HepG2 (cell line): ENCODE data around the gene KLF15. TPM values are rescaled to one million over a fixed set of nuclear protein-coding genes. Genes with fewer than 3 reads are reported as not detected.

ENCODE experiments used
- AGO1 ChIP-seq: fragments of 200-400 bp; formaldehyde crosslinking; IDR thresholded peaks from 2 replicates; pipeline ENCODE4 v1.6.1; 2017; ENCODE audit warnings: mild to moderate bottlenecking, low read depth, low read length, moderate library complexity; ENCODE audit not compliant: poor library complexity, severe bottlenecking
- BATF2 ChIP-seq: sonication (generic); formaldehyde crosslinking; IDR thresholded peaks from 2 replicates; pipeline ENCODE4 v1.8.0; 2022; ENCODE audit warnings: mild to moderate bottlenecking, missing genetic modification reagents, moderate library complexity
- HNRNPUL1 ChIP-seq: fragments of 200-400 bp; formaldehyde crosslinking; IDR thresholded peaks from 2 replicates; pipeline ENCODE4 v1.6.1; 2017; ENCODE audit warnings: low read depth, mild to moderate bottlenecking, low read length, moderate library complexity
- MTERF4 ChIP-seq: sonication (generic); formaldehyde crosslinking; IDR thresholded peaks from 2 replicates; pipeline ENCODE4 v1.8.0; 2023; ENCODE audit warnings: mild to moderate bottlenecking, missing genetic modification reagents
- RFXAP ChIP-seq: sonication (generic); formaldehyde crosslinking; IDR thresholded peaks from 2 replicates; pipeline ENCODE4 v1.4.0; 2020; ENCODE audit warnings: missing genetic modification reagents, borderline replicate concordance
- RXRB ChIP-seq: IDR thresholded peaks from 2 replicates; pipeline ENCODE4 v1.6.1; 2016; ENCODE audit warnings: borderline replicate concordance, missing genetic modification reagents, missing compliant biosample characterization
- SRY ChIP-seq: sonication (generic); formaldehyde crosslinking; IDR thresholded peaks from 2 replicates; pipeline ENCODE4 v1.8.0; 2022; ENCODE audit warnings: mild to moderate bottlenecking, missing genetic modification reagents
- TSC22D2 ChIP-seq: sonication (generic); formaldehyde crosslinking; IDR thresholded peaks from 2 replicates; pipeline ENCODE4 v1.5.1; 2020; ENCODE audit warnings: missing genetic modification reagents, mild to moderate bottlenecking, borderline replicate concordance
- ZC3H13 ChIP-seq: sonication (generic); formaldehyde crosslinking; IDR thresholded peaks from 2 replicates; pipeline ENCODE4 v1.8.1; 2023; ENCODE audit warnings: mild to moderate bottlenecking, missing genetic modification reagents, moderate library complexity
- ZEB1 ChIP-seq: IDR thresholded peaks from 2 replicates; pipeline ENCODE4 v1.6.1; 2012; ENCODE audit warnings: mild to moderate bottlenecking, low read depth, inconsistent platforms; ENCODE audit not compliant: insufficient replicate concordance
- ZNF451 ChIP-seq: sonication (generic); formaldehyde crosslinking; IDR thresholded peaks from 2 replicates; pipeline ENCODE4 v1.5.0; 2020; ENCODE audit warnings: mild to moderate bottlenecking, missing genetic modification reagents
- ZNF598 ChIP-seq: sonication (generic); formaldehyde crosslinking; IDR thresholded peaks from 2 replicates; pipeline ENCODE4 v1.5.1; 2020; ENCODE audit warnings: mild to moderate bottlenecking, missing genetic modification reagents, borderline replicate concordance
- ZNF737 ChIP-seq: sonication (generic); formaldehyde crosslinking; IDR thresholded peaks from 2 replicates; pipeline ENCODE4 v1.5.0; 2020; ENCODE audit warnings: missing genetic modification reagents, mild to moderate bottlenecking, borderline replicate concordance
- ZNF850 ChIP-seq: sonication (generic); formaldehyde crosslinking; conservative IDR thresholded peaks from 2 replicates; pipeline ENCODE4 v1.9.0; 2021; ENCODE audit warnings: mild to moderate bottlenecking, missing genetic modification reagents
- ZNF891 ChIP-seq: sonication (generic); formaldehyde crosslinking; IDR thresholded peaks from 2 replicates; pipeline ENCODE4 v1.5.0; 2020; ENCODE audit warnings: mild to moderate bottlenecking, missing genetic modification reagents
- ZSCAN20 ChIP-seq: sonication (generic); formaldehyde crosslinking; IDR thresholded peaks from 2 replicates; pipeline ENCODE4 v1.4.0; 2020; ENCODE audit warnings: missing genetic modification reagents, mild to moderate bottlenecking, borderline replicate concordance
- polyA plus RNA-seq, 8 experiments: library from polyadenylated mRNA; depleted of rRNA in 3 of 8; stranded (reverse) in 7 of 8; unstranded in 1 of 8; fragments of >200 nt; fragmentation: Illumina TruSeq in 4 of 8; extraction: Trizol in 4 of 8; gene quantifications; 2 replicates each; pipeline versions ENCODE4 v1.2.1 to v1.2.3, GENCODE V29; 2011 to 2016; ENCODE audit warnings: low read depth in 4 of 8, missing spikeins in 1 of 8, mixed read lengths in 1 of 8; ENCODE audit not compliant: insufficient read depth in 1 of 8
- total RNA-seq, 5 experiments: library from RNA; depleted of rRNA; stranded (reverse); fragments of >200 nt; fragmentation: Illumina TruSeq; extraction: Trizol; gene quantifications; 2 replicates each; pipeline ENCODE4 v1.2.3, GENCODE V29; 2016; ENCODE audit warnings: low read depth in 1 of 5
- TF ChIP-seq, protein P1 (sequence below): IDR thresholded peaks from 2 replicates; pipeline ENCODE4 v1.6.1; 2016; ENCODE audit warnings: missing genetic modification reagents, missing compliant biosample characterization
- TF ChIP-seq, protein P2 (sequence below): sonication (generic); formaldehyde crosslinking; IDR thresholded peaks from 2 replicates; pipeline ENCODE4 v1.5.0; 2020; ENCODE audit warnings: mild to moderate bottlenecking, missing genetic modification reagents, borderline replicate concordance

KLF15 gene
- total and polyA plus RNA-seq, 2 of the 13 experiments (the other 11 are each of a cell fraction or from before 2014, with no cell fraction given) = 7.1 to 7.8 TPM

- TF ChIP-seq ZNF451 (CRISPR knock-in tag) = no peak; the same call in 1 of the 2 replicates
- no peak for TF ChIP-seq ZEB1
- TF ChIP-seq RXRB = peak; percentile 67; the same call in 1 of the 2 replicates
- TF ChIP-seq ZNF850 (CRISPR knock-in tag) = no peak
- TF ChIP-seq MTERF4 = 0 out of 2 replicates have a peak, but pooled peaks have one; percentile 5
- TF ChIP-seq, protein P1, sequence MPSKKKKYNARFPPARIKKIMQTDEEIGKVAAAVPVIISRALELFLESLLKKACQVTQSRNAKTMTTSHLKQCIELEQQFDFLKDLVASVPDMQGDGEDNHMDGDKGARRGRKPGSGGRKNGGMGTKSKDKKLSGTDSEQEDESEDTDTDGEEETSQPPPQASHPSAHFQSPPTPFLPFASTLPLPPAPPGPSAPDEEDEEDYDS (CRISPR knock-in tag) = peak; percentile 52; the same call in 1 of the 2 replicates
- no peak for TF ChIP-seq HNRNPUL1
- peak; percentile 63; the same call in 1 of the 2 replicates for TF ChIP-seq ZNF891 (CRISPR knock-in tag)
- no peak for TF ChIP-seq ZSCAN20 (CRISPR knock-in tag)
- TF ChIP-seq RFXAP (CRISPR knock-in tag) = peak; percentile 62; the same call in 1 of the 2 replicates
- TF ChIP-seq ZNF737 (CRISPR knock-in tag) = no peak
- TF ChIP-seq ZNF598 = no peak
- TF ChIP-seq TSC22D2 (CRISPR knock-in tag) = no peak
- no peak for TF ChIP-seq ZC3H13 (CRISPR knock-in tag)
- TF ChIP-seq SRY (CRISPR knock-in tag) = no peak
- TF ChIP-seq AGO1 = peak; percentile 67
- TF ChIP-seq, protein P2, sequence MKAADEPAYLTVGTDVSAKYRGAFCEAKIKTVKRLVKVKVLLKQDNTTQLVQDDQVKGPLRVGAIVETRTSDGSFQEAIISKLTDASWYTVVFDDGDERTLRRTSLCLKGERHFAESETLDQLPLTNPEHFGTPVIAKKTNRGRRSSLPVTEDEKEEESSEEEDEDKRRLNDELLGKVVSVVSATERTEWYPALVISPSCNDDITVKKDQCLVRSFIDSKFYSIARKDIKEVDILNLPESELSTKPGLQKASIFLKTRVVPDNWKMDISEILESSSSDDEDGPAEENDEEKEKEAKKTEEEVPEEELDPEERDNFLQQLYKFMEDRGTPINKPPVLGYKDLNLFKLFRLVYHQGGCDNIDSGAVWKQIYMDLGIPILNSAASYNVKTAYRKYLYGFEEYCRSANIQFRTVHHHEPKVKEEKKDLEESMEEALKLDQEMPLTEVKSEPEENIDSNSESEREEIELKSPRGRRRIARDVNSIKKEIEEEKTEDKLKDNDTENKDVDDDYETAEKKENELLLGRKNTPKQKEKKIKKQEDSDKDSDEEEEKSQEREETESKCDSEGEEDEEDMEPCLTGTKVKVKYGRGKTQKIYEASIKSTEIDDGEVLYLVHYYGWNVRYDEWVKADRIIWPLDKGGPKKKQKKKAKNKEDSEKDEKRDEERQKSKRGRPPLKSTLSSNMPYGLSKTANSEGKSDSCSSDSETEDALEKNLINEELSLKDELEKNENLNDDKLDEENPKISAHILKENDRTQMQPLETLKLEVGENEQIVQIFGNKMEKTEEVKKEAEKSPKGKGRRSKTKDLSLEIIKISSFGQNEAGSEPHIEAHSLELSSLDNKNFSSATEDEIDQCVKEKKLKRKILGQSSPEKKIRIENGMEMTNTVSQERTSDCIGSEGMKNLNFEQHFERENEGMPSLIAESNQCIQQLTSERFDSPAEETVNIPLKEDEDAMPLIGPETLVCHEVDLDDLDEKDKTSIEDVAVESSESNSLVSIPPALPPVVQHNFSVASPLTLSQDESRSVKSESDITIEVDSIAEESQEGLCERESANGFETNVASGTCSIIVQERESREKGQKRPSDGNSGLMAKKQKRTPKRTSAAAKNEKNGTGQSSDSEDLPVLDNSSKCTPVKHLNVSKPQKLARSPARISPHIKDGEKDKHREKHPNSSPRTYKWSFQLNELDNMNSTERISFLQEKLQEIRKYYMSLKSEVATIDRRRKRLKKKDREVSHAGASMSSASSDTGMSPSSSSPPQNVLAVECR = peak; percentile 93
- TF ChIP-seq BATF2 (CRISPR knock-in tag) = no peak
Measured at GRCh38 chr3:126355777-126356372, 1.3 kb downstream of the KLF15 start (continued).
